GM23338 (cell line): ENCODE results near the gene DIP2B. TPM values are rescaled to one million over a fixed set of nuclear protein-coding genes. Genes with fewer than 3 reads are reported as not detected.
"Not testable (repeated sequence)": the region's sequence is repeated elsewhere in the genome, so short reads cannot be mapped to it uniquely, and the experiment has no call there.

Source experiments
- ATAC-seq: fragments of 200-7000 bp; cut with Tn5 transposase; 3 replicates; pipeline ENCODE4 v1.9.1; 2020
- DNase-seq: peaks from one replicate; pipeline ENCODE4 v3.0.0-alpha.2; 2015; ENCODE audit warnings: low spot score
- H2AFZ ChIP-seq: fragments of 200-600 bp; sonication (generic); 2 replicates; pipeline ENCODE4 v1.8.0; 2016; ENCODE audit warnings: antibody characterized with exemption, mild to moderate bottlenecking, moderate library complexity
- H3F3A ChIP-seq: fragments of 200-600 bp; sonication (generic); replicated peaks from 2 replicates; pipeline ENCODE4 v1.8.0; 2017; ENCODE audit warnings: antibody characterized with exemption, mixed run types, low read depth
- H3K27ac ChIP-seq: fragments of 200-600 bp; sonication (generic); 2 replicates; pipeline ENCODE4 v1.6.1; 2016; ENCODE audit warnings: low read depth
- H3K27me3 ChIP-seq: fragments of 200-600 bp; sonication (generic); 2 replicates; pipeline ENCODE4 v1.8.0; 2016; ENCODE audit warnings: mild to moderate bottlenecking, mixed run types, moderate library complexity; ENCODE audit not compliant: insufficient read depth
- H3K36me3 ChIP-seq: fragments of 200-600 bp; sonication (generic); 2 replicates; pipeline ENCODE4 v1.8.0; 2016; ENCODE audit warnings: mild to moderate bottlenecking; ENCODE audit not compliant: insufficient read depth
- H3K4me1 ChIP-seq: fragments of 200-600 bp; sonication (generic); 2 replicates; pipeline ENCODE4 v1.8.0; 2016; ENCODE audit warnings: mild to moderate bottlenecking, moderate library complexity; ENCODE audit not compliant: insufficient read depth
- H3K4me2 ChIP-seq: fragments of 200-600 bp; sonication (generic); 2 replicates; pipeline ENCODE4 v1.7.1; 2017; ENCODE audit warnings: mixed run types
- H3K4me3 ChIP-seq: fragments of 200-600 bp; sonication (generic); 2 replicates; pipeline ENCODE4 v1.6.1; 2016; ENCODE audit warnings: mixed run types
- H3K79me2 ChIP-seq: fragments of 200-600 bp; sonication (generic); replicated peaks from 2 replicates; pipeline ENCODE4 v1.8.0; 2017; ENCODE audit warnings: mild to moderate bottlenecking; ENCODE audit not compliant: insufficient read depth
- H3K9me2 ChIP-seq: fragments of 200-600 bp; sonication (generic); 2 replicates; pipeline ENCODE4 v1.8.0; 2017; ENCODE audit not compliant: insufficient read depth
- H4K20me1 ChIP-seq: fragments of 200-600 bp; sonication (generic); replicated peaks from 2 replicates; pipeline ENCODE4 v1.8.0; 2017; ENCODE audit warnings: mild to moderate bottlenecking; ENCODE audit not compliant: insufficient read depth
- H3K27ac Mint-ChIP-seq: 2 replicates; pipeline ENCODE4 v1.8.0; 2020; ENCODE audit warnings: inconsistent platforms, mild to moderate bottlenecking, moderate library complexity, mixed read lengths
- H3K27me3 Mint-ChIP-seq: 3 replicates; pipeline ENCODE4 v1.8.0; 2022; ENCODE audit warnings: low read depth, mild to moderate bottlenecking, moderate library complexity, mixed read lengths, inconsistent platforms; ENCODE audit not compliant: insufficient read depth, poor library complexity
- H3K36me3 Mint-ChIP-seq: 3 replicates; pipeline ENCODE4 v1.8.0; 2021; ENCODE audit warnings: low read depth, mild to moderate bottlenecking, inconsistent platforms, moderate library complexity, mixed read lengths
- H3K4me1 Mint-ChIP-seq: 3 replicates; pipeline ENCODE4 v1.8.0; 2020; ENCODE audit warnings: mild to moderate bottlenecking, inconsistent platforms, mixed read lengths
- H3K4me3 Mint-ChIP-seq: 3 replicates; pipeline ENCODE4 v1.8.0; 2021; ENCODE audit warnings: moderate library complexity, mild to moderate bottlenecking, inconsistent platforms, mixed read lengths
- H3K9me3 Mint-ChIP-seq: 3 replicates; pipeline ENCODE4 v1.8.0; 2020; ENCODE audit warnings: moderate library complexity, mild to moderate bottlenecking, inconsistent platforms, mixed read lengths
- CREB1 ChIP-seq: fragments of 250-450 bp; sonication (Bioruptor Pico); IDR thresholded peaks from 2 replicates; pipeline ENCODE4 v1.5.0; 2020; ENCODE audit warnings: low read depth, mild to moderate bottlenecking, moderate library complexity
- CTCF ChIP-seq, 2 experiments: fragments of 200-600 bp in 1 of 2; sonication (generic) in 1 of 2; conservative IDR thresholded peaks; 2 replicates each; pipeline versions ENCODE4 v1.5.1 to v1.6.1; 2016 to 2017; ENCODE audit warnings: antibody characterized with exemption in 2 of 2, low read depth in 2 of 2, mild to moderate bottlenecking in 2 of 2, moderate library complexity in 1 of 2
- EZH2 ChIP-seq: fragments of 200-600 bp; sonication (generic); IDR thresholded peaks from one replicate; pipeline ENCODE4 v1.8.0; 2017; ENCODE audit warnings: antibody characterized with exemption, mild to moderate bottlenecking, low read depth; ENCODE audit not compliant: unreplicated experiment
- EZH2phosphoT487 ChIP-seq: fragments of 200-600 bp; sonication (generic); IDR thresholded peaks from one replicate; pipeline ENCODE4 v1.8.1; 2018; ENCODE audit warnings: antibody characterized with exemption; ENCODE audit not compliant: unreplicated experiment
- JUNB ChIP-seq: IDR thresholded peaks from one replicate; pipeline ENCODE4 v1.6.1; 2016; ENCODE audit warnings: antibody characterized with exemption; ENCODE audit not compliant: unreplicated experiment
- NANOG ChIP-seq: IDR thresholded peaks from 2 replicates; pipeline ENCODE4 v1.6.1; 2016; ENCODE audit warnings: antibody characterized with exemption, borderline replicate concordance
- POLR2AphosphoS5 ChIP-seq: IDR thresholded peaks from 2 replicates; pipeline ENCODE4 v1.6.1; 2016; ENCODE audit warnings: antibody characterized with exemption, low read depth
- REST ChIP-seq: IDR thresholded peaks from one replicate; pipeline ENCODE4 v1.6.1; 2018; ENCODE audit warnings: antibody characterized with exemption; ENCODE audit not compliant: unreplicated experiment
- ZNF114 ChIP-seq: fragments of 250-450 bp; sonication (Bioruptor Pico); IDR thresholded peaks from 2 replicates; pipeline ENCODE4 v1.5.0; 2020; ENCODE audit warnings: mild to moderate bottlenecking, moderate library complexity
- ZNF331 ChIP-seq: fragments of 250-450 bp; sonication (Bioruptor Pico); IDR thresholded peaks from 2 replicates; pipeline ENCODE4 v1.5.0; 2020; ENCODE audit warnings: low read depth, mild to moderate bottlenecking, moderate library complexity
- ZNF462 ChIP-seq: fragments of 250-450 bp; sonication (Bioruptor Pico); IDR thresholded peaks from 2 replicates; pipeline ENCODE4 v1.5.0; 2020; ENCODE audit warnings: mild to moderate bottlenecking, moderate library complexity
- polyA plus RNA-seq: library from polyadenylated mRNA; unstranded; fragments of >200 nt; fragmentation: Nextera tagmentation; extraction: Ambion mirVana; gene quantifications from 2 replicates; pipeline ENCODE4 v1.2.1, GENCODE V29; 2016
- total RNA-seq: library from RNA; depleted of rRNA; stranded (reverse); fragments of >200 nt; shearing (Covaris generic); gene quantifications from 2 replicates; pipeline ENCODE4 v1.2.3, GENCODE V29; 2014

DIP2B gene
- total and polyA plus RNA-seq, 2 experiments from 2014 or later, result 8.0 to 36.4 TPM

GRCh38 chr12:50520416-50521207, 15.8 kb downstream of the DIP2B start:
- H4K20me1 ChIP-seq, result peaks cover 26% of the 10 kb centered on the region
- ATAC-seq (no peak), DNase-seq (no peak)
- H3K4me3 Mint-ChIP-seq, result no peak overlapping the region
- no peaks in the 10 kb centered on the region for H3F3A ChIP-seq
- TF ChIP-seq NANOG (no peak), CREB1 (CRISPR knock-in tag) (no peak), REST (no peak), EZH2phosphoT487 (no peak), CTCF (conservative IDR thresholded peaks at IDR 0.05; ENCODE audit: low read depth in 2 of 2) (no peak), EZH2 (no peak), ZNF114 (CRISPR knock-in tag) (no peak), ZNF331 (no peak), JUNB (no peak), POLR2AphosphoS5 (no peak), ZNF462 (CRISPR knock-in tag) (no peak)
- H3K27me3 ChIP-seq, result no peaks in the 10 kb centered on the region
- H3K9me3 Mint-ChIP-seq, result no peaks in the 10 kb centered on the region
- peaks cover 7% of the 10 kb centered on the region; the same call in 1 of the 2 replicates for H3K4me1 ChIP-seq
- H3K4me3 ChIP-seq, result no peak overlapping the region
- no peak overlapping the region for H3K4me2 ChIP-seq
- peaks cover 6% of the 10 kb centered on the region; the same call in 1 of the 3 replicates for H3K4me1 Mint-ChIP-seq
- peak overlapping the region; percentile 40; the same call in 1 of the 2 replicates for H3K27ac ChIP-seq
- H3K36me3 ChIP-seq, result no peaks in the 10 kb centered on the region
- no peak overlapping the region for H2AFZ ChIP-seq
- H3K27me3 Mint-ChIP-seq, result no peaks in the 10 kb centered on the region
- peaks cover 91% of the 10 kb centered on the region for H3K79me2 ChIP-seq
- no peak overlapping the region for H3K27ac Mint-ChIP-seq
- peaks cover 5% of the 10 kb centered on the region; the same call in 1 of the 2 replicates for H3K9me2 ChIP-seq
- H3K36me3 Mint-ChIP-seq, result peaks cover 4% of the 10 kb centered on the region

- not testable (repeated sequence) for H3F3A ChIP-seq, H3K4me3 Mint-ChIP-seq, H3K4me1 ChIP-seq, H3K36me3 Mint-ChIP-seq, H3K36me3 ChIP-seq, H3K27me3 ChIP-seq, H3K9me2 ChIP-seq, H3K4me3 ChIP-seq, H3K27ac Mint-ChIP-seq, ATAC-seq, DNase-seq, H3K27ac ChIP-seq, H2AFZ ChIP-seq, H3K4me2 ChIP-seq, H3K9me3 Mint-ChIP-seq, H3K27me3 Mint-ChIP-seq
- Histone ChIP-seq H3K79me2 (peaks cover 89% of the 10 kb centered on the region), H4K20me1 (peaks cover 21% of the 10 kb centered on the region)
- peaks cover 14% of the 10 kb centered on the region for H3K4me1 Mint-ChIP-seq
Observed at GRCh38 chr12:50521781-50522180, 17.0 kb downstream of the DIP2B start.
